Spleen (tissue), 11 donors: ENCODE results near the gene PLA2G4A. TPM values are rescaled to one million over a fixed set of nuclear protein-coding genes. Genes with fewer than 3 reads are reported as not detected.

ENCODE experiments used
- DNase-seq: peaks from one replicate; pipeline ENCODE4 v3.0.0-alpha.2; 2020
- H3K27ac ChIP-seq, 8 donors: fragments of 200-600 bp; sonication (generic) in 7 of 8; 1 replicate in 4 of 8; 2 replicates in 4 of 8; pipeline versions ENCODE4 v1.5.0 to v1.8.0; 2016 to 2021; ENCODE audit warnings: inconsistent platforms in 4 of 8, mild to moderate bottlenecking in 4 of 8, moderate library complexity in 1 of 8
- H3K27me3 ChIP-seq, 7 donors: fragments of 200-600 bp; sonication (generic) in 6 of 7; replicated peaks in 1 of 7; 1 replicate in 4 of 7; 2 replicates in 3 of 7; pipeline versions ENCODE4 v1.5.0 to v1.8.0; 2016 to 2021; ENCODE audit warnings: inconsistent platforms in 3 of 7, mild to moderate bottlenecking in 1 of 7
- H3K36me3 ChIP-seq, 6 donors: fragments of 200-600 bp; sonication (generic) in 5 of 6; 1 replicate in 4 of 6; 2 replicates in 2 of 6; pipeline versions ENCODE4 v1.5.0 to v1.8.0; 2016 to 2021; ENCODE audit warnings: inconsistent platforms in 2 of 6
- H3K4me1 ChIP-seq, 6 donors: fragments of 200-600 bp; sonication (generic) in 5 of 6; 1 replicate in 3 of 6; 2 replicates in 3 of 6; pipeline versions ENCODE4 v1.5.0 to v1.8.0; 2016 to 2021; ENCODE audit warnings: inconsistent platforms in 3 of 6
- H3K4me3 ChIP-seq, 8 donors: fragments of 200-600 bp; sonication (generic) in 7 of 8; 1 replicate in 4 of 8; 2 replicates in 4 of 8; pipeline versions ENCODE4 v1.5.0 to v1.8.0; 2016 to 2021; ENCODE audit warnings: inconsistent platforms in 4 of 8, mild to moderate bottlenecking in 4 of 8, moderate library complexity in 2 of 8
- H3K9me3 ChIP-seq, 8 donors: fragments of 200-600 bp; sonication (generic) in 7 of 8; 1 replicate in 4 of 8; 2 replicates in 4 of 8; pipeline versions ENCODE4 v1.5.0 to v1.8.0; 2016 to 2021; ENCODE audit warnings: inconsistent platforms in 4 of 8
- POLR2A ChIP-seq, 3 donors: fragments of 450-650 bp; IDR thresholded peaks; one replicate each; pipeline ENCODE4 v1.5.1; 2017; ENCODE audit warnings: antibody characterized with exemption in 3 of 3, mild to moderate bottlenecking in 1 of 3
- POLR2AphosphoS5 ChIP-seq, 3 donors: sonication (generic); formaldehyde crosslinking; IDR thresholded peaks; one replicate each; pipeline ENCODE4 v1.5.1; 2017; ENCODE audit warnings: antibody characterized with exemption in 3 of 3
- WGBS, 5 donors: extraction: QIAGEN DNeasy Blood & Tissue Kit in 3 of 5; methylation state at CpG; one replicate each; pipeline versions ENCODE4 v1.1.5 to v1.1.7; 2013 to 2018; 5-methylcytosine and 5-hydroxymethylcytosine counted together
- intact Hi-C: fragments of 100-400 bp; cut with DNase I; formaldehyde crosslinking; loops from one replicate; pipeline ENCODE4 v1.15.0; 2023; ENCODE audit warnings: low total_unique reads
- polyA plus RNA-seq, 3 donors: library from polyadenylated mRNA; stranded (reverse); fragments of 200-250 nt; gene quantifications; one replicate each; pipeline ENCODE4 v1.2.1, GENCODE V29; 2013
- total RNA-seq, 7 donors: library from RNA; depleted of rRNA in 3 of 7; stranded (reverse); fragments of >200 nt in 3 of 7; fragmentation: NEBNext Ultra II Directional in 4 of 7; extraction: Animal tissue kit (Norgen Biotek cat#: 25700) in 4 of 7; gene quantifications; one replicate each; pipeline versions ENCODE4 v1.1.0 to v1.2.1, GENCODE V29; 2016 to 2021
- TF ChIP-seq, protein P1 (sequence below), 11 experiments: fragments of 200-600 bp in 7 of 11; fragments of 450-650 bp in 4 of 11; sonication (generic) in 4 of 11; IDR thresholded peaks in 8 of 11; conservative IDR thresholded peaks in 3 of 11; 1 replicate in 7 of 11; 2 replicates in 4 of 11; pipeline versions ENCODE4 v1.4.0 to v1.8.0; 2016 to 2021; ENCODE audit warnings: antibody characterized with exemption in 11 of 11, inconsistent platforms in 4 of 11, mild to moderate bottlenecking in 1 of 11
- donor health status: healthy with polysubstance abuse.
- donor health status: DM: no; HTN: no; CAD: no; lungs with moderate emphysema.
- donor health status: DM: no; HTN: no; CAD: no.
- donor health status: Bipolar disorder and iron deficiency.
- donor health status: healthy.
- donor health status: DM: no; HTN: no; CAD: no.
- donor health status: DM: yes; HTN: yes; CAD: no.

PLA2G4A gene
- total and polyA plus RNA-seq, 10 donors: 1.2 to 11.6 (median 7.2) TPM

DNA sequence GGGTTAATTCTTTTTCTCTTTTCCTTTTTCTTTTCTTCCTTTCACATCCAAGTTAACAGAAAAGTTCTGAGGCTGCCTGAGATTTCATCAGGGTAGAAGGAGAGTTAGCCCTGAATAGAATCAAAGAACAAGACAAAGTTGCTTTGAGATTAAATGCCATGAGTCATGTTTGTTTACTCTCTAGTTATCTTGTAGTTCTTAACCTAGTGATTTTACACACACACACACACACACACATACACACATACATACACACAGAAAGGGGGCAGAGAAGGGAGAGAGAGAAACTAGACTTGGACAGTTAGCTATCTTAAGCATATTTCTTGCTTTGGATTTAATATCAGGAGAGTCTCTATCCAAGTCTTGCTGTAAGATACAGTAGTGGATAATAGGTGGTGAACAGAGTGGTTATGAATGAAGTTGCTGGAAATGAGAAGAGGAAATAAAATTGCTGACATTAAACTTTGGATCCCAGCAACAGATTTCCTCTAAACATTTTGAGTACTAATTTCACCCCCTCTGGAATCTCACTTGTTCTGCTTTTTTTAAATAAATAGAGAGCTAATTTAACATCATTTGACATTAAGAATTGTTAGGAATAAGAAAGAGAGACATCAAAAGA, 19.9 kb downstream of the PLA2G4A start:
- Histone ChIP-seq H3K4me1 (peaks cover 0 to 21% (median 5%) of the 10 kb centered on the region in 6 donors), H3K27ac (peak overlapping the region in 5 of 8 donors; percentile 13 to 70 (median 63)), H3K27me3 (no peaks in the 10 kb centered on the region), H3K9me3 (no peaks in the 10 kb centered on the region), H3K4me3 (no peak overlapping the region), H3K36me3 (no peaks in the 10 kb centered on the region)
- DNase-seq: no peak
- intact Hi-C loops: no loop called here
- TF ChIP-seq, protein P1, sequence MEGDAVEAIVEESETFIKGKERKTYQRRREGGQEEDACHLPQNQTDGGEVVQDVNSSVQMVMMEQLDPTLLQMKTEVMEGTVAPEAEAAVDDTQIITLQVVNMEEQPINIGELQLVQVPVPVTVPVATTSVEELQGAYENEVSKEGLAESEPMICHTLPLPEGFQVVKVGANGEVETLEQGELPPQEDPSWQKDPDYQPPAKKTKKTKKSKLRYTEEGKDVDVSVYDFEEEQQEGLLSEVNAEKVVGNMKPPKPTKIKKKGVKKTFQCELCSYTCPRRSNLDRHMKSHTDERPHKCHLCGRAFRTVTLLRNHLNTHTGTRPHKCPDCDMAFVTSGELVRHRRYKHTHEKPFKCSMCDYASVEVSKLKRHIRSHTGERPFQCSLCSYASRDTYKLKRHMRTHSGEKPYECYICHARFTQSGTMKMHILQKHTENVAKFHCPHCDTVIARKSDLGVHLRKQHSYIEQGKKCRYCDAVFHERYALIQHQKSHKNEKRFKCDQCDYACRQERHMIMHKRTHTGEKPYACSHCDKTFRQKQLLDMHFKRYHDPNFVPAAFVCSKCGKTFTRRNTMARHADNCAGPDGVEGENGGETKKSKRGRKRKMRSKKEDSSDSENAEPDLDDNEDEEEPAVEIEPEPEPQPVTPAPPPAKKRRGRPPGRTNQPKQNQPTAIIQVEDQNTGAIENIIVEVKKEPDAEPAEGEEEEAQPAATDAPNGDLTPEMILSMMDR (IDR thresholded peaks at IDR 0.05 in 8 of 11, conservative IDR thresholded peaks at IDR 0.05 in 3 of 11): no peak
- TF ChIP-seq POLR2A (IDR thresholded peaks at IDR 0.05): no peak
- TF ChIP-seq POLR2AphosphoS5 (IDR thresholded peaks at IDR 0.05): no peak

DNA sequence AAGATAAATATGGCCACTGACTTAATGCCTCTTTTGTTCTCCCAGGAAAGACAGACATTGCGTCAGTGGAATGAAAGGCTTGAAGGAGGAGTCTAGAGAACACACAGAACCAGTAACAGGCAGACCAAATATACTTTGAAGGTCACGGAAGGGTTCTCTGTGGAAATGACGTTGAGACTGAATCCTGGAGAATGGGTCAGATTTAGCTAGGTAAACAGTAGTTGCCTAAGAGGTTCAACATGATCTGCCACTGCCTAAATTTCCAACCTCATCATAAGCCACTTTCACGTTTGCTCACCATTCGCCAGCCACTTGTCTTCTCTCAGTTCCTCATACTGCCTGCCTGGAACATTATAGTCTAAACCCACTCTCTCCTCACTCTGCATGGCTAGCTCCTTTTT, 20.5 kb downstream of the PLA2G4A start:
- no peak for DNase-seq
- H3K9me3 ChIP-seq: no peaks in the 10 kb centered on the region
- no peaks in the 10 kb centered on the region for H3K27me3 ChIP-seq
- H3K4me1 ChIP-seq: peaks cover 0 to 21% (median 5%) of the 10 kb centered on the region in 6 donors
- 58 to 69% (median 64%) methylated on average over 5 of the region's 5 CpGs for WGBS, 5 donors
- H3K4me3 ChIP-seq: no peak overlapping the region
- H3K27ac ChIP-seq: peak overlapping the region in 5 of 8 donors; percentile 13 to 70 (median 63)
- no peak for TF ChIP-seq POLR2A (IDR thresholded peaks at IDR 0.05)
- TF ChIP-seq, protein P1 (IDR thresholded peaks at IDR 0.05 in 8 of 11, conservative IDR thresholded peaks at IDR 0.05 in 3 of 11): no peak
- TF ChIP-seq POLR2AphosphoS5 (IDR thresholded peaks at IDR 0.05): no peak
- no peaks in the 10 kb centered on the region for H3K36me3 ChIP-seq
- intact Hi-C loops: no loop called here

DNA sequence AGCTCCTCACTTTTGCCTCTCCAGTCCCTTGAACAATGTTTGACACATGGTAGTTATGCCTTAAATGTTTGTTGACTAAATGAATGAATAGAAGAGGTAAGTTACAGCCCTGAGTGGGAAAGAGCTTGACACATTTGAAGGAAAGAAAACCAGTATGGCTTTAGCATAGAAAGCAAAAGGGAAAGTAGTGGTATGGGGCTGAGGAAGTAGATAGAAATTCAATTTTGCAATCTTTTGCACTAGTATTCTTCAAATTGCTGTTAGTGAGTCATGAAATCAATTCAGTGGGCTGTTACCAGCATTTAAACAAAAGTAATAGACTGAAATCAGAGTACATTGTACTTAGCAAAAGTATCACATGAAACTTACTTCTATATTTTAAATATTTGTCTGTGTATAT, 21.1 kb downstream of the PLA2G4A start:
- Histone ChIP-seq H3K4me3 (no peak overlapping the region), H3K27me3 (no peaks in the 10 kb centered on the region), H3K9me3 (no peaks in the 10 kb centered on the region), H3K36me3 (no peaks in the 10 kb centered on the region), H3K27ac (peak overlapping the region in 4 of 8 donors; percentile 18 to 70 (median 64)), H3K4me1 (peaks cover 0 to 21% (median 5%) of the 10 kb centered on the region in 6 donors)
- DNase-seq: no peak
- TF ChIP-seq POLR2AphosphoS5 (IDR thresholded peaks at IDR 0.05): no peak
- TF ChIP-seq, protein P1 (IDR thresholded peaks at IDR 0.05 in 8 of 11, conservative IDR thresholded peaks at IDR 0.05 in 3 of 11): no peak
- intact Hi-C loops: no loop called here

DNA sequence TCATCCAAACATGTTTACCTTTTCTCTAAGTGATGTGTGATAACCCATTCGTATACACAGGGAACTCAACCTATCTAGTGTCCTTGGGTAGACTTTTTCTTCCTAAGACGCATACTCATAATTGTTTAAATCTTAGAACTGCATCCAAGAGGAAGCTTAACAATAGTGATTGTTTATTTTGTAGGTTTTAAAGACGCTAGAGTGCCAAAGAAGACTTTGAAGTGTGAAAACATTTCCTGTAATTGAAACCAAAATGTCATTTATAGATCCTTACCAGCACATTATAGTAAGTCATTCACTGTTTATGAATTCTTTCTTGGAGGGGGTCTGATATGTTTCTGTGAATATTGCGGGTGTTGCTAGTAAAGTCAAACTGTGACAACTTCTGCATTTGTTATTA, 25.4 kb downstream of the PLA2G4A start:
- peaks cover 0 to 5% (median 0%) of the 10 kb centered on the region in 8 donors for H3K9me3 ChIP-seq
- H3K27me3 ChIP-seq: no peaks in the 10 kb centered on the region
- intact Hi-C loops: no loop called here
- DNase-seq: no peak
- TF ChIP-seq POLR2A (IDR thresholded peaks at IDR 0.05): no peak
- TF ChIP-seq POLR2AphosphoS5 (IDR thresholded peaks at IDR 0.05): no peak
- TF ChIP-seq, protein P1 (IDR thresholded peaks at IDR 0.05 in 8 of 11, conservative IDR thresholded peaks at IDR 0.05 in 3 of 11): no peak
- H3K4me3 ChIP-seq: no peak overlapping the region
- no peak overlapping the region for H3K27ac ChIP-seq
- peaks cover 0 to 9% (median 0%) of the 10 kb centered on the region in 6 donors for H3K4me1 ChIP-seq
- WGBS, 5 donors: 42 to 62% (median 54%) methylated on average over 4 of the region's 4 CpGs
- peaks cover 0 to 14% (median 0%) of the 10 kb centered on the region in 6 donors for H3K36me3 ChIP-seq
